ENCODE data around the gene ANKS3.

The ANKS3 gene, protein sequence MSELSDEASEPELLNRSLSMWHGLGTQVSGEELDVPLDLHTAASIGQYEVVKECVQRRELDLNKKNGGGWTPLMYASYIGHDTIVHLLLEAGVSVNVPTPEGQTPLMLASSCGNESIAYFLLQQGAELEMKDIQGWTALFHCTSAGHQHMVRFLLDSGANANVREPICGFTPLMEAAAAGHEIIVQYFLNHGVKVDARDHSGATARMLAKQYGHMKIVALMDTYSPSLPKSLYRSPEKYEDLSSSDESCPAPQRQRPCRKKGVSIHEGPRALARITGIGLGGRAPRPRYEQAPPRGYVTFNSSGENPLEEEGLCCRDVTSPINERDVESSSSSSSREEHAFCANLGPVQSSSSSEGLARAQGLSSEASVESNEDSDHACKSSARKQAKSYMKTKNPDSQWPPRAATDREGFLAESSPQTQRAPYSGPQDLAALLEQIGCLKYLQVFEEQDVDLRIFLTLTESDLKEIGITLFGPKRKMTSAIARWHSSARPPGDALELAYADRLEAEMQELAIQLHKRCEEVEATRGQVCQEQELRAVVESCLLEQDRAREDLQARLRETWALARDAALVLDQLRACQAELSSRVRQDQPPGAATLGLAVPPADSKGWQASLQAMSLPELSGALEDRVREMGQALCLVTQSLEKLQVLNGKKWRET

DNA sequence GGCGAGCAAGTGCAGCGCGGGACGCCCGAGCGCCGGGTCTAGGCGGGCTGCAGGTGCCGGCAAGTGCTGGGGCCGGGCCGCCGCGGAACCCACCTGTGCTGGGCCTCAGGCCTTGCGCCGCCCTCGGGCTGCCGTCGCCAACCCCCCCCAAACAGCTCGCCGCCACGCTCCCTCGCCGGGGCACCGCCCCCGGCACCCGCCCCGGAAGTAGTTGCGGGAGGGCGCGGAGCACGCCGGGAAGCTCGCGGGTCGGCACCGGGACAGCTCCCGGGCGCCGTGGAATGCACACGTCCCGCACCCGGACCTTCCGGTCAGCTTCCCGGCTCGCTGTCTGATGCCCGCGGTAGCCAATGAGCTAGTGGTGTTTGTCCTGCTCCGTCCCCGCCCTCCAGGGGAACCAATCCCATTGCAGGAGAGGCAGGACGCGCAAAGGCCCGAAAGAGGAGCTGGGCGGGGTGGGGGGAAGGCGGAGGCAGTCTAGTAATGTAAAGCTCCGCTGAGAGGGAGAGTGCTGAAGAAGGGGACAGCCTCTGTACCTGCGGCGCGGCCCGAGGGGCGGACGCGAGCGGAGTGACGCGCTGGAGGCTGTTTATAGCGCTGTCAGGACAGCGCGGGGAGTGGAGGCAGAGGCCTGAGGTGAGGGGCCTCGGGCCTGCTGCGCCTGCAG, at the start of gene ANKS3, which contains the start of gene DNAAF8:
Gene ANKS3, minus strand, starts transcription at position 209 of the 667 bp plus-strand sequence. CDS start 4,122 bp downstream, outside the sequence.
Gene DNAAF8, plus strand, starts transcription at position 475 of the 667 bp plus-strand sequence. CDS start 1,978 bp downstream, outside the sequence.
- DNase-seq (ENCODE audit: low read depth in 2 of 2): peak; percentile 59 to 62

DNA sequence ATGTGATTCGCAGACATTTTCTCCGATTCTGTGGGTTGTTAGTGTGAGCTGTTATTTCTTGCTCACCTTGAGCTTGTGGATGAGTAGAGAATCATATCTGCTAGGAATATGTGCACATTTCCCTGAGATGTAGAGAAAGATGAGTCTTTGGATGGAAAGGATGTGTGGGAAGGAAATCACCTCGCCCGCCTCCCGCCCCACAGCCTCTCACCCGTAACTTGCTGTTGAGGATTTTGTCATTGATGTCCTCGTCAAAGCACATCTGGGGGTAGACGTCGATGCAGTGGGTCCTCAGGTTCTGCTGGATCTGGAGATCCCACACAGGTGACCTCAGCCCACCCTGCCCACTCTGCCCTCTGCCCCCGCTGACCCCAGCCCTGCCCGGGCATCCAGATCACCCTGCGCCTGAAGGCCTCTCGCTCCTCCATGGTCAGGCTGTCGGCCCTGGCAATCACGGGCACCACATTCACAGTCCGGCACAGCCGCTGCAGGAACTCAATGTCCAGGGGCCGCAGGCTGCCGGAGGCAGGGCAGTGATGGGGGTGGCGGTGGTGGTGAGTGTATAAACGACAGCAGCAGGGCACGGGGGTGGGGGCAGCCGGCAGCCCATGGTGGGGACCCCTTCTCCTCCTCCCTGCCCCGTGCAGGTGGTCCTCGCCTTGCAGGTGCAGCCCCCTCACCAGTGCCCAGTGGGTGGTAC, 49.3 kb upstream of the ANKS3 start:
- no peak for DNase-seq (ENCODE audit: low read depth in 2 of 2)

DNA sequence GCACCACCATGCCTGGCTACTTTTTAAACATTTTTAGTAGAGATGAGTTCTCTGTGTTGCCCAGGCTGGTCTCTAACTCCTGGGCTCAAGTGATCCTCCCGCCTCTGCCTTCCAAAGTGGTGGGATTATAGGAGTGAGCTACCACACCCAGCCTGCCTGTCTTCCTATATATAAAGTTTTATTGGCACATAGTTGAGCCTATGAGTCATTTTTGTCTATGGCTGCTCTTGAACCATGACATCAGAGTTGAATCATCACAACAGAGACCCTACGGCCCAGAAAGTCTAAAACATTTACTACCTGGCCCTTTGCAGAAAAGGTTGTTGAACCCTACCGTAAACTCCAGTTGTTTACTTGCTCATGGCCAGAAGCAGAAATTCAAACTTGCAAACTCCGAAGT, 46.2 kb upstream of the ANKS3 start:
- no peak for DNase-seq (ENCODE audit: low read depth in 2 of 2)

DNA sequence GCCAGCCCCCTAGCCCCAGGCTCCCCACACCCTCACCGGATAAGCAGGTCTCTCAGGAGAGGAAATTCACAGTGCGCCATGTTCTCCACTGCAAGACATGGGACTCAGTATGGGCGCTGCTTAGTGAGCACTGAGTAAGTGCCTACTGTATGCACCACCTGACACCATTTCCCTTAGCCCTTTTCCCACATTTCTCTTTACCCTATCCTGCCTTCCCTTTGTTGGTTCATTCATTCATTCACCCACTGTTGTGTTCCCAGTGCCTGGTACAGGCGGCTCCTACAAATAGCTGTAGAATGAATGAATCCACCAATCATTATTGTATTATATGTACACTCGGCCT, 44.0 kb upstream of the ANKS3 start:
- no peak for DNase-seq (ENCODE audit: low read depth in 2 of 2)

DNA sequence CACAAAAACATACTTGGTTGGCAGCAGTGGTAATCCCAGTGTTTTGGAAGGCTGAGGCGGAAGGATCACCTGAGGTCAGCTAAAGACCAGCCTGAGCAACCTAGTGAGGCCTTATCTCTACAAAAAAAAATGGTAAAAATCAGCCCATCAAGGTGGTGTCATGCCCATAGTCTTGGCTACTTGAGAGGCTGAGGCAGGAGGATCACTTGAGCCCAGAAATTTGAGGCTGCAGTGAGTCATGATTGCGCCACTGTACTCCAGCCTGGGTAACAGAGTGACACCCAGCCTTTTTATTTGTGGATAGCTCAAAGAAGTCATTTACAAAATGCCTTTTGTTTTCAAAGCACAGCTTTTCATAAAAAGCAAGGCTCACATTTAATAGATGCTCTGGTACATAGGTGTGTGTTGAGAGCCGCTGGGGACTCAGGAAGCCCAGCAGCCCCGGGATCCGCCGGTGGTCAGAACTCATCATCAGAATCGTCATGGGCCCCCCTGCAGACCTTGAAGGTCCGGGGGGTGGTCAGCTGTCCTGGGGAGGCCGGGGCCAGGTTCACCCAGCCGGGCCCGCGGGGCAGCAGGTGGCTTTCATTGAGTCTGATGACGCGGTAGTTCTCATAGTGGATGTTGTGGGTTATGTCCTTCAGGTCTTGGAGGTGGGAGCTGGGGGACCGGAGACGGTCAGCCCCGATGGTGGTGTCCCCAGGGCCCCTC, 43.4 kb upstream of the ANKS3 start:
- DNase-seq (ENCODE audit: low read depth in 2 of 2): no peak

DNA sequence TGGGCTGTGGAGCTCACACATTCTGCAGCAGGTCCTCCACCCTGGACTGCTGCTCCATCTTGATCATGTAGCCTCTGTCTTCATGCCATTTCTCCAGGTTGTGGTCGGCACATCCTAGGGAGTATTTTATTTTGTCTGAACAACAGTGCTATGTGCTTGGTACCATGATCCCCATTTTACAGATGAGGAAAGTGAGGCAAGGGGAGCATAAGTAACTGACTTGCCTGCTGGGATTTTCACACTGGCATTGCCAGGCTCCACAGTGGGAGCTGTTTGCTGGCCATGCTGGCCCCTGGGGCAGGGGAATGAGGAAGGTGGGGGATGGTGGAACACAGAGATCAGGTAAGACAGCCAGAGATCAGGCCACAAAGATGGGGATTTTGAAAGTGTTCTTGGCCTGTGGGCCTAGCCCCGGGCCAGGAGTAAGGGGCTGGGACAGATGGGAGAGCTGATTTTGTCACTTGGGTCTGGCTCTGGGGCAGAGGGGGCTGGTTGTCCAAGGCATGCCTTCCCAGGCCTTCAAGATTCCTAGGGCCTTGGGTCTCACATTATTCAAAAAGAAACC, 42.2 kb upstream of the ANKS3 start:
- DNase-seq (ENCODE audit: low read depth in 2 of 2): no peak

DNA sequence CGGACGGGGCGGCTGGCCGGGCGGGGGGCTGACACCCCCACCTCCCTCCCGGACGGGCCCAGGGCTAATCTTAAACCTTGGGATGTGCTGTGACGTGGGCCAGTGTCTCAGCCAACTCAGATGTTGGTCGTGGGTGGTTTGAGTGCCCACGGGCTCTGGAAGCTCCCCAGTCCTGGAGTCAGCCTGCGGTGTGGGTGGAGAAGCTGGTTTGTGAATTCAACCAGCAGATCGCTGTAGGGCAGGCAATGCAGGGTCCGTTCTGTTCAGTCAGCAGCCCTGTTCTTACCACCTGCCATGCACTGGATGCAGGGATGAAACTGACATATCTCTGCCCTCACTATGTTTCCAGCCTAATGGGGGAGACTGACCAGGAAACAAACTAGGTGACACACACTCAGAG, 40.9 kb upstream of the ANKS3 start:
- no peak for DNase-seq (ENCODE audit: low read depth in 2 of 2)

DNA sequence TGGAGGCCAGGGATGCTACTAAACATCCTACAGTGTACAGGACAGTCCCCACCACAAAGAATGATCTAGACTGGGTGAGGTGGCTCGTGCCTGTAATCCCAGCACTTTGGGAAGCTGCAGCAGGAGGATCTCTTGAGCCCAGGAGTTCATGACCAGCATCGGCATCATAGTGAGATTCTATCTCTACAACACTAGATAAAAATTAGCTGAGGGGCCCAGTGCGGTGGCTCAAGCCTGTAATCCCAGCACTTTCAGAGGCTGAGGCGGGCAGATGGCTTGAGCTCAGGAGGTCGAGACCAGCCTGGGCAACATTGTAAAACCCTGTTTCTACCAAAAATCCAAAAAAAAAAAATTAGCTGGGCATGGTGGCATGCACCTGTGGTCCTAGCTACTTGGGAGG, 38.3 kb upstream of the ANKS3 start:
- no peak for DNase-seq (ENCODE audit: low read depth in 2 of 2)

DNA sequence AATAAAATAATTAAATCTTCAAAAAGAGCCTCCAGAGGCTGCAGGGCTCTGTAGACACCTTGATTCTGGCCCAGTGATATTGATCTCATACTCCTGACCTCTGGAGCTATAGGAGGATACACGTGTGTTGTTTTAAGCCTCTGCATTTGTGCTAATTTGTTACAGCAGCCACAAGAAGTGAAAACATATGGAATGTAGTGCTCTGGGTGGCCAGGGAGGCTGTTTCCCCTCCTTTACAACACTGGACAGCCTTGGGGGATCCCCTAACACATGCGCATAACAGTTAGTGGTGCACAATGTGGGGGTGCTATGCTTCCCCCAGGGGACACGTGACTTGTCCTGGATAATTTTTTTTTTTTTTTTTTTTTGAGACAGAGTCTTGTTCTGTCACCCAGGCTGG, 37.6 kb upstream of the ANKS3 start:
- DNase-seq (ENCODE audit: low read depth in 2 of 2): no peak

DNA sequence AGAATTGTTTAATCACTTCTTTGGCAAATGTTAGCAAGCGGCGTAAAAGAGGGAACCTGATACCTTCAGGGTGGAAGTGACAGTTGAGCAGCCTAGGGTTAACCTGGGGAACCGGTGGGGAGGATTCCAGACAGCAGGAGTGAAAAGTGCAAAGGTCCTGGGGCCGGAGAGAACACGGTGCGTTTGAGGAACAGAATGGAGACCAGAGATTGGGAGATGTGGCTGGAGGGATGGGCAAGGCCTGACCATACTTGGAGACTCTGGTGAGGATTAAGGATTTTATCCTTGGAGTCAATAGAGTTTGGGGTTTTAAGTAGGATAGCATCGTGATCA, 35.2 kb upstream of the ANKS3 start:
- DNase-seq (ENCODE audit: low read depth in 2 of 2): no peak

DNA sequence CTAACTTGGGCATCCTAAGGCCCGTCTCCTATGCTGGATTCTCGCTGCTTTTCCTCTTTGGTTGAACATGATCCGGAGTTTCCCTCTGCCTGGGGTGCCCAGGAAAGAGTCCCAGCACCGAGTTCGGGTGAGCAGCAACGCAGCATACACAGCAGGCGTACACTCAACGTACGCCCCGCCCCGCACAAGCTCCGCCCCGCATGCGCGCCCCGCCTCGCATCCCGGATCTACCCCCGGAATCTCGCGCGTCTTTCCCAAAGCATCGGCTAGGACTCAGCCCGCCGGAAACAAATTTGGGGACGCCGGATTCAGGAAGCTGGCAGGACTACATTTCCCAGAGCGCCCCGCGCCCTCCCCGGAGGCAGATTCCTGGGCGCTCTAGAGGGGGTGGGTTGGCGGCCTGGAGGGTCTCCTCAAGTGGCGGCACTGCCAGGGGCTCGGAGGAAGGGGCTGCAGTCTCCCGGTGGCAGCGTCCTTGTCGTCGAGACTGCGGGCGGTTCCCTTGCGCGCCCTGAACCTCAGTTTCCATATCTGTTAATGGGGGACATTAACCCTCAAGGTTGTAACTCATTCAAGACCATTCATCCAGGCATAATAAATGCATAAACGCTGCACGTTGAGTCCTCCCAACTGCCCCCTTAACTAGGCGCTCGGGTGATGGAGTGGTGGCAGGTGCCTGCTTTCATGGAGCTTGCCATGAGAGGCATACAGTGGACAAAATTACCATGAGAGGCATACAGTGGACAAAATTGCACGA, 34.7 kb upstream of the ANKS3 start:
- peak; percentile 60 to 69 for DNase-seq (ENCODE audit: low read depth in 2 of 2)

DNA sequence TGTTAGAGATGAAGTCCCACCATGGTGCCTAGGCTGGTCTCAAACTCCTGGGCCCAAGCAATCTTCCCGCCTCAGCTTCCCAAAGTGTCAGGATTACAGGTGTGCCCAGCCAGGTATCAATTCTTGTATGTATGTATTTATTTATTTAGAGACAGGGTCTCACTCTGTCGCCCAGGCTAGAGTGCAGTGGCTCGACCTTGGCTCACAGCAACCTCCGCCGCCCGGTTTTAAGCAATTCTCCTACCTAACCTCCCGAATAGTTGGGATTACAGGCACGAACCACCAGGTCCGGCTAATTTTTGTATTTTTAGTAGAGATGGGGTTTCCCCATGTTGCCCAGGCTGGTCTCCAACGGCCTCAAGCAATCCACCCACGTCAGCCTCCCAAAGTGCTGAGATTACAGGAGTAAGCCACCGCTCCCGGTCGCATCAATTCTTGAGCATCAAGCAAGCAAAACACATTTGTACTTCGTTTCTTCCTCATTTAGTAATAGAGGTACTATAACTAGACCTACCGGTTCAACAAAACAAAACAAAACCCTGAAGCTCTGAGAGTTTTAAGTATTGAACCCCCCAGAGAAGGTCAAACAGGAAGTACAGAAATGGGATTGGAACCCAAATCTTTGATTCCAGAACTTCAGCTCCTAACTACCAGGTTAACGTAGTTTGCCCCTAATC, 33.9 kb upstream of the ANKS3 start:
- no peak for DNase-seq (ENCODE audit: low read depth in 2 of 2)

DNA sequence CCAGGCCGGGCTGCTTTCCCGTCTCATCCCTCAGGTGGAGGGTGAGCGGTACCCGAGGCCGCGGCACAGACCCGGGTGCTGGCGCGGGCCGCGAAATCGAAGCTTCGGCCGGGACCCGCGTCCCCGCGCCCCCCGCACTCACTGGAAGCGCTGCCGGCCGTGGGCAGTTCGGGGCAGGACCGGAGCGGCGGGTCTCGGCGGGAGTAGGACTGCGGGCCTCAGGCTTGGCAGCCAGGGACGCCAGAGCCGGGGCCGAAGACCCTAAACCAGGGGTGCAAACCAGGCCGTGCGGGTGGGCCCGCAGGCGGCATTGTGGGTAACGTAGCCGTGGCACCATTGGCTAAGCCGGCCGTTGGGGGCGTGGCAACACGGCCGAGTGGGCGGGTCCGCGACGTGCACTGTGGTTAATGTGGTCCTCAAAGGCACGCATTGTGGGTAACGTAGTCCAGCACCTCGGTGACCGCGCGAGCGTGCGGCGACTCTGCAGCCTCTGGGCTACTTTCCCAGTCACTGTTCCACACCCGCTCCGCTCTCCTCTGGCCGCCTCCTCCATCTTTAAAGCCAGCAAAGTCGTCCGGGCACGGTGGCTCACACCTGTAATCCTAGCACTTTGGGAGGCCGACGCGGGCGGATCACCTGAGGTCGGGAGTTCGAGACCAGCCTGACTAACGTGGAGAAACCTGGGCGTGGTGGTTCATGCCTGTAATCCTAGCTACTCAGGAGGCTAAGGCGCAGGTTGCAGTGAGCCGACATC, 33.0 kb upstream of the ANKS3 start, which contains the start of gene ZNF500:
Gene ZNF500, minus strand, starts transcription at position 288 of the 754 bp plus-strand sequence. CDS start 1,184 bp downstream, outside the sequence.
- peak; percentile 91 to 98 for DNase-seq (ENCODE audit: low read depth in 2 of 2)

DNA sequence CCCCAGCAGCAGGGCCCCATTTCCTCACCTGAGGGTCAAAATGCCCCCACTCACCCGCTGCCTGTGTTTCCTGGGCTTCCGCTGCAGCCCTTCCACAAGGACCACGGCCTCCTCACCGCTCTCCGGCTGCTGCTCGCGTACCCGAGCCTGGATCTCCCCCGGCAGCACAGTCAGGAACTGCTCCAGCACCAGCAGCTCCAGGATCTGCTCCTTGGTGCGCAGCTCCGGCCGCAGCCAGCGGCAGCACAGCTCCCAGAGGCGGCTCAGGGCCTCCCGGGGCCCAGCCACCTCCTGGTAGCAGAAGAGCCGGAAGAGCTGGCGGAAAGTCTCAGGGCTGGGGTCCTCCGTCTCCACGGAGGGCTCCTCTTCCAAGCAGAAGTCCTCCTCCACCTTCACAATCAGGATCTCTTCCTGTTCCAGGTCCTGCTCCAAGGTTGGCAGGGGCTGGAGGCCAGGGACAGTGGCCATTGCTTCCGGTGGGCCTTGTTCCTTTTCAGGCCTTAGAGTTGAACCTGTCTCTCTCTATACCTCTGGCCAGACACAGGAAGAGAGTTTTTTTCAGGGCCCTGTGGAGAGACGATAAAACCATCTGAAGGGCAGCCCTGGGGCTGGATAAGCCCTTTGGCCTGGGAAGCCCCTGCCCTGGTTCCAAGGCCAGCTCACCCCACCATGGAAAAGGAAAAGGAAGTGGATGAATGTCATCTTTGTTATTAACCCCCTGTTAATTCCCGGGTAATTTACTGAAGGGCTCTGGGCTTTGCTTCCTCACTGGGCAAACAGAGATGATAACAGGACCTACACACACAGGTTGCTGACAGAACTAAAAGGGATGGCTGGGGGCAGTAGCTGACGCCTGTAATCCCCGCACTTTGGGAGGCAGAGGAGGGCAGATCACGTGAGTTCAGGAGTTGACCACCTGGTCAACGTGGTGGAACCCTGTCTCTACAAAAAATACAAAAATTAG, 31.7 kb upstream of the ANKS3 start:
- DNase-seq (ENCODE audit: low read depth in 2 of 2): no peak

DNA sequence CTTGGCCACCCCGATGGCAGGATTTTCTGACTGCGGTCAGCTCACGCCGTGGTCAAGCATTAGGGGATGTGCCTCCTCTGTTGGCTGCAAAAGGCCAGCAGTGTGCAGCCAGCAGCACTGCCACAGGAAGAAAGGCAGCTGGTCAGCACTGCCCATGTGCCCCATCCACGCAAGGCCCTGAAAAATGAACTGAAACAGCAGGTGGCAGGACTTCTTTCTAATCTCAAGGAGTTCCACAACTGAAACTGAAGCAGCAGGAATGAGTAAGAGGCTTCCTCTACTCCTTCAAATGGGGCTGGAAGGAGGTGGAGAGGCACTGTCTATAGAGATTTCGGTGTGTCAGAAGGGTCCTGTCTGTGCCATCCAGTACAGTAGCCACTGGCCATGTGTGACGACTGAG, 29.7 kb upstream of the ANKS3 start:
- DNase-seq (ENCODE audit: low read depth in 2 of 2): no peak

DNA sequence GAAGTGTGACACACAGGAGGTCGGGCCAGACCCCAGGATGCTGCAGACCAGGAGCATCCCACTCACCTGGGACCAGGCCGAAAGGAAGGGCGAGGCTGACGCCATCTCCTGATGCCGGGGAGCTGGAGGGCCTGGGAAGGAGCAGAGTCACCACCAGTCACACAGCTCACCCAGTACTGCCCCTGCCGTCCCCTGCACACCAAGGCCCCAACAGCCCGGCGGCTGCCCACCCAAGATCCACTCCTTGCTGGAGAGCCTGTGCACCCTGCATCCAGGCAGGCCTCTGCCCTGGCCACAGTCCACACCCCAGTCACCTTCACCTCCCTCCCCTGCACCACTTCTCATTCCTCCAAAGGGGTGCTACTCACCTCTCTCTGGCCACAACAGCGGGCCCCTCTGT, 28.1 kb upstream of the ANKS3 start:
- DNase-seq (ENCODE audit: low read depth in 2 of 2): no peak

DNA sequence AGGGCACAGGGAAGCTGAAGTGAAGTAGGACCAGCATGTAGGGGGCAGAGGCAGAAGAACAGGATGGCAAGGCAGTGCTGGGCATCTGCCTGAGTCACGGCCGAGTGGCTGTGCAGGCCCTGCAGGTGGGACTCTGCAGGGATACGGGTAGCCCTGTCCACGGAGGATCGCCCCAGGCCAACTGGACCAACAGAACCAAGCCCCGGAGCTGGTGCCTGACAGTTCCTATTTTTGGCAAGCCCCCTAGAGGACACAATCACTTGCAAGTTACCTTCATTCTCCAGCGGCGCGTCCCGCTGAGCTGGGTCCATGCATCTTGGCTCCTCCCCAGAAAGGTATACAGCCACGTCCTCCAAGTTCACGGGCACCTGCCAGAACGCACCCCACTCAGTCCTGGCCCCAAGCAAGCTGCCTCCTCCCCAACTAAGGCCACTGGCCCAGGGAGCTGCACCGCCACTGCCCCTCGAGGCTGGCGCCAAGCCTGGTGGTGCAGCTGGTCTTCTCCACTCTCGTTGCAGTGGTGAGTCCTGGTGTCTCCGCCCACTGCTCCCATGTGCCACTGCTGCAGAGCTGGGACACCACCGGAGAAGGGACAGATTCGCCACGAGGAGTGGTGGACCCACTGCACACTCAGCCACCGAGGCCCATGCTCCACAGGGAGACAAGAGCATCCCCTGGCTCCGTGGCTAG, 26.3 kb upstream of the ANKS3 start:
- no peak for DNase-seq (ENCODE audit: low read depth in 2 of 2)

All from stimulated activated CD8-positive, alpha-beta memory T cell treated with anti-CD3 and anti-CD28 coated beads, Interleukin-2, amount 100 ng/mL, for 1 hour (primary cell).